Stimulated activated CD8-positive, alpha-beta memory T cell treated with anti-CD3 and anti-CD28 coated beads, Interleukin-15, amount 100 ng/mL, for 24 hours (primary cell): ENCODE results near the gene TFPI2.

Source experiments
- DNase-seq: peaks from one replicate; pipeline ENCODE4 v3.0.0-alpha.2; 2020; ENCODE audit warnings: low read depth

TFPI2 gene

DNA sequence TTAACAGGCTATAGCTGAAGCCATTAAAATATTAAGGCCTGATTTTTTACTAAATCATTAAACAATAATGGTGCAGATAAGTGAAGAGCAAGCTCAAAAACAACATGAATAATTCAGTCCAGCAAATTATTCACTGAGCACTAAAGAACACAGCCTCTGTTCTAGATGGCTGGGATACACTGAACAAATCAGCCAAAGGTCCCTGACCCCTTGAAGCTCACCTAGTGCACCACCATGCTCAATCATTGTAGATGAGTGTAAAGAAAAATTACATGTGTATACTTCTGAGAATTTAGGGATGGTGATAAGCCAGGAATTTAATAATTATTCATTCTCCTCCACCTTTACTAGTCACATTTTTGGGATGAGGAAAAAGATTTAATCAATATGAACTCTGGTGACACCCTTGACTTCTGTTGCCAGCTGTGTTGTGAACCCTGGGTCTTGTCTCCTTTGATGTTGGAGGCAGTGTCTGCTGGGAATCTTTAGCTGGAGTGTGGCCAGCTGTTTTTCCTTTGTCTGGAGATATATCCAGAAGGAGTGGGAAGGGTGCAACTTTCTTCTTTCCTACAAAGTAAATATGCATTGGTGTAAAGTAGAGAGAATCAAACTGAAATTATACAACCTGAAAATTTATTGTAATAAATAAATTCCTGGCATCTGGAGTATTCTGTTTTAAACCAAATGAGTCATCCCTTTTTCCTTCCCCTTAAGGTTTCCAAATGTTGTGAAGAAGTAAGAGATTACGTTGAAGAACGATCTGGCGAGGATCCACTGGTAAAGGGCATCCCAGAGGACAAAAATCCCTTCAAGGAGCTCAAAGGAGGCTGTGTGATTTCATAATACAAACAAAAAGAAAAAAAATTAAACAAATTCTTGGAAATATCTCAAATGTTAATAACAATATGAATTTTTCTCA lies 19.8 kb upstream of the TFPI2 start:
- DNase-seq: no peak

DNA sequence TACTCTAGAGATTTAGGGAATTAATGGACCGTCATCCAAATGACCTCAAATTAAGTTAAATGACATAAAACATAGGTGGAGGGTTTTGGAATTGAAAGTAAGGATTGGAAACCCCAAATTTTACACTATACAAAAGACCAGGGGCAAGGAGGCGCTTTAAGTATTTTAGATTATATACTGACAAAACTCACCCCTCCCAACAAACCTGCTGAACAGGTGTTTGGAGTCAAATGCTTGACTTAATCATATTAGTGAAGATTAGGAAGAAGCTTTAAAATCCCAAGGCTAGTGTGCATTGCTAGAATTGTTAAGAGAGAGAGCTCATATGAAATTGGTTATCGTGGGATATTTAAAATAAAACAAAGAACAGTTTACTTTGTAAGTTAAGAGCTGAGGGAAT lies 15.7 kb upstream of the TFPI2 start, which contains the start of gene GNGT1:
Gene GNGT1, plus strand, starts transcription at position 301 of the 400 bp plus-strand sequence. CDS start 180 bp downstream, outside the sequence.
- no peak for DNase-seq

GRCh38 chr7:93902777-93903423 lies 12.3 kb upstream of the TFPI2 start:
- DNase-seq: no peak

- no peak for DNase-seq
Observed at GRCh38 chr7:93897680-93898079, 7.1 kb upstream of the TFPI2 start.

DNA sequence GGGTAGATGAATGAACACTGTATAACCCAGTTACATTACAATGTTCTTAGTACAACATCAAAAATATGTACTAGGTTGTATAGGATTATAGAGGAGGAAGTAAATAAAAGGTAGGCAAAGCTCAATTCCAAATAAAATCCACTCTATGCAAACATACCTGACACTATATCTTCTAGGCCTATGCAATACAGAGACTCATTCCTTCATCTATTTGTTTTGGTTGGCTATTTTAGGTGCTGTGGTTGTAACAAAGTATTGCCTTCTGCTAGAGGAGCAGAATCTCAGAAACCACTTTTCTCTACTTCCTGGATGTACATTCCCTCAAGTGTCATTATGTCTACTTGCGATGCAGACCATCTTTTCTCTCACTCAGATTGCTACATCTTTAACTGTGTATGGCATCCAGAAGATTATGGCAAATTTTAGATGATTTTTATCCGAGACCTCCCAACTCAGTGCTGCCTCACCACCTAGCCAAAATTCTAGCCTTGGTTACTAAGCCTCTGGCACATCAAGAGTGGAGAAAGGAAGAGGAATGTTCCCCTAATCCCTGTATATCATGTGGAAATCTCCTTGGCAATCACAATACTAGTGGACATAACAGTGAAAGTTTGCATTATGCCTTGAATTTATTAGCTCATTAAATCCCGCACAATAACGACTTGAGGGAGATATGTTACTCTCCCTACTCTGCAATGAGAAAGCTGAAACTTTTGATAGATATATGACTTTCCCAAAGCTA lies 5.5 kb upstream of the TFPI2 start:
- DNase-seq: no peak

DNA sequence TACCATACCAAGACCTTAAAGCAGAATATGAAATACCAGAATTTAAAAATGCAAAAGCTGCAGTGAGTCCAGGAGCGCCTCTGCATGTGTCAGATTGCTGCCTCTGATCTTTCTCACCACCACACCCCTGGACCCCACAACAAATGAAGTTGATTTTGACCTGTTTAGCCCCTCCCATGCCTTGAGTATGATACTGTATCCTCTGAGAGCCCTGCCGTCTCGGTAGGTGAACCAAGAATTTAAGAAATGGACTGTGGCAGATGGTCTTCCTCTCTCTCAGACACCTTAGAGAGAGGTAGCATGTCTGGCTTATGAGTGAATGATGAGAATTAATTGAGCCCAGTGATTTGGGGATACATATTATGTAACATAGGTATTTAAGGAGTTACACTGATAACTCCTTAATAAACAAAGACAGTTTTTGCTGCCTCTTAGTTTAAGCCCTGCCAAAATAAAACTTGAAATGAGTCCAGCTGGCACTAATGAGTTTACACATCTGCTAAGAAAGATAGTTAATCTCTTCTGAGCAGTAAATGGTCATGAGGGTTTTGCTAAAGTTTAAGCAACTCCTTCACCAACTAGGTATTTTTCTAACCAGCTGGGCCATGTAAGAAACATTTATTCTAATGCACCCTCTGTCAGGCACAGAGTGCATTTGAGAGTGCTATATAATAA lies 4.5 kb upstream of the TFPI2 start:
- no peak for DNase-seq

GRCh38 chr7:93894426-93894825 lies 3.9 kb upstream of the TFPI2 start:
- DNase-seq: no peak

DNA sequence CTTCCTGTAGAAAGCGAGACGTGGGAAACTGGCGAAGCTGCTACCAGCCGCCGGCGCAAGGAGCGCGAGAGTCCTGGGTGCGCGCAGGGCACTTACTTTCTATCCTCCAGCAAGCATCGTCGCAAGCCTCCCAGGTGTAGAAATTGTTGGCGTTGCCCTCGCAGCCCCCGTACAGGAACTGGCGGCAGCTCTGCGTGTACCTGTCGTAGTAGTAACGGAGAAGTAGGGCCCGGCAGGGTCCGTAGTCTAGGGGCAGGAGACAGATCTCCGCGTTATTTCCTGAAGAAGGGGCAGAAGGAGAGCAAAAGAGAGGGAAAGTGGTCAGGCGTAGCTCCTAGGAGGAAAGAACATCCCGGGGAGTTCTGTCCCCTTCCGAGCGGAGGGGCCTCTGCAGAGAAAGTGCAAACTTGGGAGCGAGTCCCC lies 501 bp downstream of the TFPI2 start:
- DNase-seq: no peak

DNA sequence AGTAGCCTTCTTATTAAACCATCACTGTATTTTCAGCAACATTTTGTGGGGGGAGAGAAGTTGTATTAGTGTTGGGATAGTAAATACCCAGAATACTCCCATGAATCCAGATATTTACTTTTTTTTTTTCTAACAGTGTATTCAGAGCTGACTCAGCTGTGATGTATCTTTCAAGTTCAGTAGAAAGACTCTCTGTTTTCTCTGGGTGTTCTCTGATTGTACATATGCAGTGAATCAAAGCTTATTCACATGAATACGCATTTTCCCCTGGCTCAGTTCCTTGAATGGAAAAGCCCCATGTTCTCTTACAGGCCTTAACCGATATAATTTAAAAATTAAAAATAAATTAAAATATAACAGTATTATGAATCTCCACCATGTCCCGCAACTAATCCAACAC lies 1.3 kb downstream of the TFPI2 start:
- DNase-seq: no peak

DNA sequence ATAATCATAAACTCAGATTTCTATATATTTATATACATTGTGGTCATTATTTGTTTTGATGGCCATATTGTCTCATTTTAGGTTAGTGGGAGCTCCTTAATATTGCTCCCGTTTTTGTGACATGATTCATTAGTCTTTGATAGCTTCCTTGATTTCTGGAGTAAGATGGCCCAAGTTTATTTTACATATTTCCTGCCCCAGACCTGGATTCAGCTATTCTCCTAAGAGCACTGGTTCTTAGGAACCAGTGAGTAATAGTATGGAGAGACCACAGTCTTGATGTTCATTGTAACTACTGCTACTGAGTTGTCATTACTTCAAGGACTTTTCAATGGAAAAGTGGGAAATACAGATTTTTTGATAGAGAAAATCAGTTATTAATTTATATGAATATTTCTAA lies 6.0 kb downstream of the TFPI2 start:
- no peak for DNase-seq

GRCh38 chr7:93883917-93884345 lies 6.6 kb downstream of the TFPI2 start:
- no peak for DNase-seq

- no peak for DNase-seq
Observed at GRCh38 chr7:93883078-93883916, 7.3 kb downstream of the TFPI2 start.

DNA sequence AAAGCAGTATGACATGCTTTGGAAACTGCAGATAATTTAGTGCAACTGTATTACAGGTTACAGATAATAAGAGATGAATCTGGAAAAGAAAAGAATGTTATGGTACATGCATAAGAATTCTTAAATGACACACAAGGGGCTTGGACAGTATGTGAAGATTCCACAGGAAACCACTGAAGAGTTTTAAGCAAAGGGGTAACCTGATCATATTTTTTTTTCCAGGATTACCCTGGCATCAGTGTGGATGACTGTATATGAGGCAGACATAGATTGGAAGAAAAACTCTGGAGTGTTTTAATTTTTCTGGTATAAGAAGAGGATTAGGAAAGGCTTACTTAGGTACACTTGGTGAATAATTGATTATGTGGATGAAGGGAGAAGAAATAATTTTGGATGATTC lies 8.1 kb downstream of the TFPI2 start:
- DNase-seq: no peak

- DNase-seq: no peak
Observed at GRCh38 chr7:93879356-93879755, 11.2 kb downstream of the TFPI2 start.

DNA sequence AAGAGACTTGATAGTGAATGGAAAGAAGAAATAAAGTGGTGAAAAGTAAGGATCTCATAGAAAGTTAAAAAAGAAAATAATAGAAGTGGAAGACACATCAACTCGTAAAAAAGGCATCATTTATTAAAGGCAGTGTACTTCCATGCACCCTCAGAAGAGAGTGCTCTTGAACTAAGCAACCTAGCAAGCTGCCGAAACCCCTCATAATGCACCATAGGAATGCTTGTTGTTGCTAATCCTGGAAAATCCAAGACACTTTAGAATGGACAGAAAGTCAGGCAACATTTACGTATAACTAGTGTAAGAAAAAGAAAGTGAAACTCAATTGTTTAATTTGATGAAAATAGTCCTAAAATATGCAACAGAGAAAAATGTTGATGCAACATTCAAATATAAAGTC lies 12.8 kb downstream of the TFPI2 start:
- no peak for DNase-seq

- DNase-seq: no peak
Observed at GRCh38 chr7:93873998-93874574, 16.5 kb downstream of the TFPI2 start.

DNA sequence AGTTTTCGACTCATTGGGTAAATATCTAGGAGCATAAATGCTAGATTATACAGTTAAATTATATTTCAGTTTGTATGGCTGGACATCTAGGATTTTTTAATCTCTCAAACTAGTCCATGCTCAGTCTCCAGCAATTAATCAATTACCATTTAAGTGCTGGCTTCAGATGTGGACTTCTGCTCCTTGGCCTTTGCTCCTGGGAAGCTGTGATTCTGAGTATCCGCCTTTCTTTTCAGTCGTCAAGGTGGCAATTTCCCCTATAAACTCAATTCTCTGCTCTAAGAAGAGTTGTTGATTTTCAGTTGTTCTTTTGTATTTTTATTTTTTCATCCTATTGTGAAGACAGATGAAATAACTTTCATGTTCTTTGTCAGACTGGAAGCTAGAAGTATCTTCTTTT lies 23.7 kb downstream of the TFPI2 start:
- no peak for DNase-seq

- DNase-seq: no peak
Observed at GRCh38 chr7:93862651-93863050, 27.9 kb downstream of the TFPI2 start.

- DNase-seq: no peak
Observed at GRCh38 chr7:93861325-93861949, 29.1 kb downstream of the TFPI2 start.

DNA sequence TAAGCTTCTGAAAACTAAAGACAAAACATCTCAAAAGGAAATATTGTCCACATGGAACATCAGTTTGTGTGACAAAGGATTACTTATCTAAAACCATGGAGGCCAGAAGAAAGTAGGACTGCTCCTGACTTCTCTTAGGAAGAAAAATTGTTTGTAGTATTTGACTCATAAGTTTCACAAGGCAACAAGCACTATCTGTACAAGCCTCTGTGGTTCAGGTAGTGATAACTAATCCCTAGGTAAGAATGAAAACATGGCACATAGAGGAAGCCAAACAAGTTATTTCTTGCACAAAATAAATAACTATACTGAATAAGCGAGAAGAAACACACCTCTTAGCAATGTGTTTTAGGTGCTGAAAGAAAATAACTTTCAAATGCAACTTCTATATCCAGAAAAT lies 30.3 kb downstream of the TFPI2 start:
- no peak for DNase-seq
